Measurements from ENCODE around the gene DPYD. TPM values are rescaled to one million over a fixed set of nuclear protein-coding genes. Genes with fewer than 3 reads are reported as not detected.

DPYD gene
- total RNA-seq, 1 donor from 2014 or later = 12.8 TPM

DNA sequence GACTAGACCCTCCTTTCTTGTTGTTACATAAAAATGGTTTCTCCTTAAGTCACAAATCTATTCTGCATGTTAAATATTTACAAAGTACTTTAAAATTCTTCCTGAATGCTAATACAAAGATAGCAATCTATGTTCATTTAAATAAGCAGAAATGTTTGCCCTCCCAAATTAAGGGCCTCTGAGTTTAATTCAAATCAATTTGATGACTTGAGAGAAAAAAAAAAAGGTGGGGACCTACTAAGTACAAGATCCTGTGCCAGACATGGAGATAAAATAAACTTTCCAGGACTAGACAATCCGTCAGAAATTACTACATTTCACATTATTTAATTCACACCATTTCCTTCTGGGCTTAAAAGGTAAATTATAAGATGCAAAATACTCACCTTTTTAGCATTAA is 548.3 kb downstream of the DPYD start:
- TF ChIP-seq CTCF (IDR thresholded peaks at IDR 0.05; ENCODE audit: partially characterized antibody, unreplicated experiment) = no peak
- H3K4me1 Mint-ChIP-seq (ENCODE audit: low read depth, unreplicated experiment) = peaks cover 6% of the 10 kb centered on the region
- H3K9me3 Mint-ChIP-seq (ENCODE audit: unreplicated experiment) = peaks cover 2% of the 10 kb centered on the region
- H3K36me3 Mint-ChIP-seq (ENCODE audit: unreplicated experiment) = no peaks in the 10 kb centered on the region
- no peak overlapping the region for H3K4me3 Mint-ChIP-seq (ENCODE audit: unreplicated experiment)
- no peak overlapping the region for H3K27ac Mint-ChIP-seq (ENCODE audit: unreplicated experiment)
- no peak for DNase-seq
- no peaks in the 10 kb centered on the region for H3K27me3 Mint-ChIP-seq (ENCODE audit: unreplicated experiment)

- no peak overlapping the region for H3K4me3 Mint-ChIP-seq (ENCODE audit: unreplicated experiment)
- TF ChIP-seq CTCF (IDR thresholded peaks at IDR 0.05; ENCODE audit: partially characterized antibody, unreplicated experiment) = no peak
Observed at GRCh38 chr1:97368296-97368695, 552.5 kb downstream of the DPYD start.

DNA sequence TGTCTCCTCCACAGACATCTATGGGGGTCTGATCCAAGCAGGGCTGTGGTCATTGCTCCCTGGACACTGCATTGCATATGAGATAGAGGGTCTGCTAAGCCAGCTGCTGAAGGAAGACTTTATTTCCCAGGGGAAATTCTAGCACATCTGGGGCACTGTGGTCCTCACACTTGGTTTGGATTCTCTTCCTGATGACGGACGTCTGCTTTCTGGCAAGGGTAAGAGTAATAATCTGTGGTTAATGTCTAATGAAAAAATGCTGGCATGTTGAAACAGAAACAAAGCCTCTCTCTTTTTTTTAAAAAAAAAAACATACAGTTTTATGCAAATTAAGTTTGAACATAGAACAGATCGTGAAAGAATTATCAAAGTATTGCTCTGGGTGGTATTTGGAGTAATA is 553.9 kb downstream of the DPYD start:
- H3K9me3 Mint-ChIP-seq (ENCODE audit: unreplicated experiment) = peaks cover 4% of the 10 kb centered on the region
- no peak overlapping the region for H3K27ac Mint-ChIP-seq (ENCODE audit: unreplicated experiment)
- no peak for DNase-seq

More at GRCh38 chr1:97368296-97368695, 552.5 kb downstream of the DPYD start:
- H3K27me3 Mint-ChIP-seq (ENCODE audit: unreplicated experiment) = no peaks in the 10 kb centered on the region
- H3K9me3 Mint-ChIP-seq (ENCODE audit: unreplicated experiment) = peaks cover 2% of the 10 kb centered on the region
- no peak overlapping the region for H3K27ac Mint-ChIP-seq (ENCODE audit: unreplicated experiment)
- peaks cover 5% of the 10 kb centered on the region for H3K4me1 Mint-ChIP-seq (ENCODE audit: low read depth, unreplicated experiment)
- no peak for DNase-seq
- H3K36me3 Mint-ChIP-seq (ENCODE audit: unreplicated experiment) = no peaks in the 10 kb centered on the region

DNA sequence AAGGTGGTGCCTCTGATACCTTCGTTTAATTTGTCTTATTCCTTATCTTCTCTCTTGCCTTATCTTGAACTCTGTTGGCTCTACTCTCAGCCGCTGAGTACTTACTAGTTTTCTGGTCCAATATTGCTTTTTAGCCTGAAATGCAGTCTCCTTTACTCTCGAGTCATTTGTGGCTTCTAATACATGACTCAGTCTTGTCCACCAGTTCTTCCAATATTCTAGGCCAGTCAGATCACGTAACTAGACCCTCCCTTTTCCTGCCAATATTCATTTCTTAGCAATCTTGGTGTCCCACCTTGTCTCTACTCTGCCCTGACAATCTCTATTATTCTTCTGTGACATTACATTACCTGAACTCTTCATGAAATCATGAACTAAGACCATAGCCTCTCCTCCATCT is 555.8 kb downstream of the DPYD start:
- DNase-seq = no peak
- Mint-ChIP-seq H3K9me3 (ENCODE audit: unreplicated experiment) (peaks cover 4% of the 10 kb centered on the region), H3K4me3 (ENCODE audit: unreplicated experiment) (no peak overlapping the region), H3K27ac (ENCODE audit: unreplicated experiment) (no peak overlapping the region), H3K4me1 (ENCODE audit: low read depth, unreplicated experiment) (peaks cover 4% of the 10 kb centered on the region), H3K27me3 (ENCODE audit: unreplicated experiment) (no peaks in the 10 kb centered on the region), H3K36me3 (ENCODE audit: unreplicated experiment) (no peaks in the 10 kb centered on the region)
- no peak for TF ChIP-seq CTCF (IDR thresholded peaks at IDR 0.05; ENCODE audit: partially characterized antibody, unreplicated experiment)

More for the DNA sequence above, 553.9 kb downstream of the DPYD start:
- no peak overlapping the region for H3K4me3 Mint-ChIP-seq (ENCODE audit: unreplicated experiment)
- no peak for TF ChIP-seq CTCF (IDR thresholded peaks at IDR 0.05; ENCODE audit: partially characterized antibody, unreplicated experiment)
- H3K36me3 Mint-ChIP-seq (ENCODE audit: unreplicated experiment) = no peaks in the 10 kb centered on the region
- no peaks in the 10 kb centered on the region for H3K27me3 Mint-ChIP-seq (ENCODE audit: unreplicated experiment)
- H3K4me1 Mint-ChIP-seq (ENCODE audit: low read depth, unreplicated experiment) = peaks cover 4% of the 10 kb centered on the region

DNA sequence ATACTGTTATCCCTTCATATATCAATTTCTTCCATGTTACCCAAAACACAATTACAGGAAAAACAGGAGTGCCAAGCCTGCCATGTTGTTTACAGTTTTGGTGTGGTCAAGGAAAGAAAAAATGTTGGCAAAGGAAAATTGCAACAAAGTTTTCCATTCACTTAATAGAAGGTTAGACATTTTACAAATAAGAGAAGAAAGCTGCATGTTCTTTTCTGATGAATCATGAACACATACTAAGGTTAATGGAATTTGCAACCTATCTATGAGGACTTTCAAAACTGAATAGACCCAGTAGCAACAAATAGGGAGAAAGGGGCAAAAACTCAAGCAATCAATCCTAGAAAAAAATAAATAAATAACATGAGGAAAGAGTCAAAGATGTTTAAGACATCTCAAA is 556.7 kb downstream of the DPYD start:
- H3K27ac Mint-ChIP-seq (ENCODE audit: unreplicated experiment) = no peak overlapping the region

More for the DNA sequence above, 556.7 kb downstream of the DPYD start:
- H3K27me3 Mint-ChIP-seq (ENCODE audit: unreplicated experiment) = no peaks in the 10 kb centered on the region
- no peak overlapping the region for H3K4me3 Mint-ChIP-seq (ENCODE audit: unreplicated experiment)
- peaks cover 4% of the 10 kb centered on the region for H3K9me3 Mint-ChIP-seq (ENCODE audit: unreplicated experiment)
- TF ChIP-seq CTCF (IDR thresholded peaks at IDR 0.05; ENCODE audit: partially characterized antibody, unreplicated experiment) = no peak
- H3K4me1 Mint-ChIP-seq (ENCODE audit: low read depth, unreplicated experiment) = peaks cover 4% of the 10 kb centered on the region
- DNase-seq = no peak
- no peaks in the 10 kb centered on the region for H3K36me3 Mint-ChIP-seq (ENCODE audit: unreplicated experiment)

All from glutamatergic neuron (in vitro differentiated cells).